ENCODE data around the gene ANKRD31.

ANKRD31 gene

GRCh38 chr5:75021800-75022199 lies 214.9 kb downstream of the ANKRD31 start:
- Histone ChIP-seq H3K4me3 (ENCODE audit: low read length) (no peak overlapping the region), H3K9me3 (ENCODE audit: control insufficient read depth, insufficient read depth, low read length) (no peaks in the 10 kb centered on the region), H3K4me2 (ENCODE audit: low read length) (no peak overlapping the region), H3K36me3 (ENCODE audit: control insufficient read depth, low read length) (no peaks in the 10 kb centered on the region), H3K4me1 (ENCODE audit: control insufficient read depth, low read length) (no peaks in the 10 kb centered on the region), H3K9me2 (replicated peaks; ENCODE audit: control insufficient read depth, low read length) (no peaks in the 10 kb centered on the region), H4K20me1 (ENCODE audit: control insufficient read depth, insufficient read depth, low read depth, low read length) (no peaks in the 10 kb centered on the region), H3K27me3 (ENCODE audit: control insufficient read depth, low read length) (no peaks in the 10 kb centered on the region), H3F3A (ENCODE audit: control insufficient read depth, insufficient read depth) (no peaks in the 10 kb centered on the region), H3K79me2 (ENCODE audit: control insufficient read depth, low read length) (no peaks in the 10 kb centered on the region), H3K27ac (ENCODE audit: low read depth, low read length) (no peak overlapping the region)
- TF ChIP-seq, protein P1, sequence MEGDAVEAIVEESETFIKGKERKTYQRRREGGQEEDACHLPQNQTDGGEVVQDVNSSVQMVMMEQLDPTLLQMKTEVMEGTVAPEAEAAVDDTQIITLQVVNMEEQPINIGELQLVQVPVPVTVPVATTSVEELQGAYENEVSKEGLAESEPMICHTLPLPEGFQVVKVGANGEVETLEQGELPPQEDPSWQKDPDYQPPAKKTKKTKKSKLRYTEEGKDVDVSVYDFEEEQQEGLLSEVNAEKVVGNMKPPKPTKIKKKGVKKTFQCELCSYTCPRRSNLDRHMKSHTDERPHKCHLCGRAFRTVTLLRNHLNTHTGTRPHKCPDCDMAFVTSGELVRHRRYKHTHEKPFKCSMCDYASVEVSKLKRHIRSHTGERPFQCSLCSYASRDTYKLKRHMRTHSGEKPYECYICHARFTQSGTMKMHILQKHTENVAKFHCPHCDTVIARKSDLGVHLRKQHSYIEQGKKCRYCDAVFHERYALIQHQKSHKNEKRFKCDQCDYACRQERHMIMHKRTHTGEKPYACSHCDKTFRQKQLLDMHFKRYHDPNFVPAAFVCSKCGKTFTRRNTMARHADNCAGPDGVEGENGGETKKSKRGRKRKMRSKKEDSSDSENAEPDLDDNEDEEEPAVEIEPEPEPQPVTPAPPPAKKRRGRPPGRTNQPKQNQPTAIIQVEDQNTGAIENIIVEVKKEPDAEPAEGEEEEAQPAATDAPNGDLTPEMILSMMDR (IDR thresholded peaks at IDR 0.05; ENCODE audit: low read depth, low read length, poor library complexity, severe bottlenecking), result no peak
- TF ChIP-seq EZH2phosphoT487 (IDR thresholded peaks at IDR 0.05; ENCODE audit: borderline replicate concordance, low read length), result no peak

GRCh38 chr5:75021219-75021618 lies 215.5 kb downstream of the ANKRD31 start:
- no peaks in the 10 kb centered on the region for H3K4me1 ChIP-seq (ENCODE audit: control insufficient read depth, low read length)
- no peaks in the 10 kb centered on the region for H4K20me1 ChIP-seq (ENCODE audit: control insufficient read depth, insufficient read depth, low read depth, low read length)
- TF ChIP-seq, protein P1 (IDR thresholded peaks at IDR 0.05; ENCODE audit: low read depth, low read length, poor library complexity, severe bottlenecking), result no peak
- TF ChIP-seq EZH2phosphoT487 (IDR thresholded peaks at IDR 0.05; ENCODE audit: borderline replicate concordance, low read length), result no peak
- H3K79me2 ChIP-seq (ENCODE audit: control insufficient read depth, low read length), result no peaks in the 10 kb centered on the region
- H3K4me2 ChIP-seq (ENCODE audit: low read length), result no peak overlapping the region
- H3K36me3 ChIP-seq (ENCODE audit: control insufficient read depth, low read length), result no peaks in the 10 kb centered on the region
- no peak overlapping the region for H3K27ac ChIP-seq (ENCODE audit: low read depth, low read length)
- no peak overlapping the region for H3K4me3 ChIP-seq (ENCODE audit: low read length)
- no peaks in the 10 kb centered on the region for H3F3A ChIP-seq (ENCODE audit: control insufficient read depth, insufficient read depth)
- no peaks in the 10 kb centered on the region for H3K9me2 ChIP-seq (replicated peaks; ENCODE audit: control insufficient read depth, low read length)
- H3K9me3 ChIP-seq (ENCODE audit: control insufficient read depth, insufficient read depth, low read length), result no peaks in the 10 kb centered on the region
- no peaks in the 10 kb centered on the region for H3K27me3 ChIP-seq (ENCODE audit: control insufficient read depth, low read length)

GRCh38 chr5:75020016-75020656 lies 216.5 kb downstream of the ANKRD31 start:
- no peaks in the 10 kb centered on the region for H3K9me3 ChIP-seq (ENCODE audit: control insufficient read depth, insufficient read depth, low read length)
- H4K20me1 ChIP-seq (ENCODE audit: control insufficient read depth, insufficient read depth, low read depth, low read length), result no peaks in the 10 kb centered on the region
- no peaks in the 10 kb centered on the region for H3K79me2 ChIP-seq (ENCODE audit: control insufficient read depth, low read length)
- H3K4me1 ChIP-seq (ENCODE audit: control insufficient read depth, low read length), result no peaks in the 10 kb centered on the region
- H3F3A ChIP-seq (ENCODE audit: control insufficient read depth, insufficient read depth), result no peaks in the 10 kb centered on the region
- no peaks in the 10 kb centered on the region for H3K27me3 ChIP-seq (ENCODE audit: control insufficient read depth, low read length)
- H3K4me2 ChIP-seq (ENCODE audit: low read length), result no peak overlapping the region
- no peak overlapping the region for H3K27ac ChIP-seq (ENCODE audit: low read depth, low read length)
- no peak overlapping the region for H3K4me3 ChIP-seq (ENCODE audit: low read length)
- H3K36me3 ChIP-seq (ENCODE audit: control insufficient read depth, low read length), result no peaks in the 10 kb centered on the region
- TF ChIP-seq EZH2phosphoT487 (IDR thresholded peaks at IDR 0.05; ENCODE audit: borderline replicate concordance, low read length), result no peak
- TF ChIP-seq, protein P1 (IDR thresholded peaks at IDR 0.05; ENCODE audit: low read depth, low read length, poor library complexity, severe bottlenecking), result no peak
- H3K9me2 ChIP-seq (replicated peaks; ENCODE audit: control insufficient read depth, low read length), result no peaks in the 10 kb centered on the region
